HTERT RPE-1 (cell line): ENCODE measurements around the gene SESTD1.
"Not testable (repeated sequence)": the region's sequence is repeated elsewhere in the genome, so short reads cannot be mapped to it uniquely, and the experiment has no call there.

ENCODE experiments used
- in situ Hi-C: fragments of 300-500 bp; cut with MboI; formaldehyde crosslinking; loops from 4 replicates; pipeline ENCODE4 v1.14.3; 2020; ENCODE audit warnings: low sequenced_read_pairs

Gene SESTD1

GRCh38 chr2:179239838-179240237 is 24.8 kb downstream of the SESTD1 start:
- in situ Hi-C loops = no loop called here

GRCh38 chr2:179239195-179239594 is 25.4 kb downstream of the SESTD1 start:
- in situ Hi-C loops = no loop called here

- in situ Hi-C loops = no loop called here
These were observed 26.6 kb downstream of the SESTD1 start for GRCh38 chr2:179238027-179238426.

GRCh38 chr2:179237209-179237946 is 27.3 kb downstream of the SESTD1 start:
- in situ Hi-C loops = no loop called here

GRCh38 chr2:179235463-179236108 is 29.0 kb downstream of the SESTD1 start:
- in situ Hi-C loops = no loop called here

GRCh38 chr2:179234658-179235240 is 29.9 kb downstream of the SESTD1 start:
- in situ Hi-C loops = no loop called here

GRCh38 chr2:179233626-179234430 is 30.8 kb downstream of the SESTD1 start:
- in situ Hi-C loops = no loop called here

- in situ Hi-C loops = no loop called here
These were observed 31.5 kb downstream of the SESTD1 start for GRCh38 chr2:179233083-179233490.

GRCh38 chr2:179226961-179227259 is 37.7 kb downstream of the SESTD1 start:
- in situ Hi-C loops = no loop called here

- in situ Hi-C loops = no loop called here
These were observed 38.2 kb downstream of the SESTD1 start for GRCh38 chr2:179226203-179226960.

GRCh38 chr2:179224361-179224760 is 40.3 kb downstream of the SESTD1 start:
- in situ Hi-C loops = no loop called here

GRCh38 chr2:179222076-179222475 is 42.6 kb downstream of the SESTD1 start:
- in situ Hi-C loops = no loop called here

GRCh38 chr2:179218848-179219594 is 45.6 kb downstream of the SESTD1 start:
- in situ Hi-C loops = no loop called here

- in situ Hi-C loops = not testable (repeated sequence)
These were observed 50.0 kb downstream of the SESTD1 start for GRCh38 chr2:179214671-179215070.

GRCh38 chr2:179211355-179211754 is 53.3 kb downstream of the SESTD1 start:
- in situ Hi-C loops = no loop called here

GRCh38 chr2:179208277-179208676 is 56.4 kb downstream of the SESTD1 start:
- in situ Hi-C loops = not testable (repeated sequence)

GRCh38 chr2:179207047-179207446 is 57.6 kb downstream of the SESTD1 start:
- in situ Hi-C loops = no loop called here

GRCh38 chr2:179201869-179202268 is 62.8 kb downstream of the SESTD1 start:
- in situ Hi-C loops = no loop called here

- in situ Hi-C loops = not testable (repeated sequence)
These were observed 68.6 kb downstream of the SESTD1 start for GRCh38 chr2:179195926-179196590.

- in situ Hi-C loops = no loop called here
These were observed 69.5 kb downstream of the SESTD1 start for GRCh38 chr2:179195141-179195540.
